PC-9 (cell line): ENCODE results near the gene COG1. TPM values are rescaled to one million over a fixed set of nuclear protein-coding genes. Genes with fewer than 3 reads are reported as not detected.

Experiments
- BruUV-seq: library from RNA; stranded (reverse); fragments of 400-500 nt; replicated peaks from 2 replicates; lab custom pipeline; 2021; lab: Mats Ljungman, UMichigan
- CTCF ChIA-PET: fragments of 300-600 bp; sonication (Branson Sonifier 250); formaldehyde crosslinking; loops from one replicate; lab custom pipeline; 2022; ENCODE audit warnings: antibody characterized with exemption; lab: Charles Lee
- POLR2A ChIA-PET: fragments of 300-600 bp; sonication (Branson Sonifier 250); formaldehyde crosslinking; loops from one replicate; lab custom pipeline; 2022; ENCODE audit warnings: antibody characterized with exemption; ENCODE audit not compliant: unreplicated experiment; lab: Charles Lee
- DNase-seq, 2 experiments: peaks; one replicate each; pipeline versions ENCODE4 v3.0.0 to v3.0.0-alpha.2; 2015 to 2022; ENCODE audit warnings: mixed read lengths in 1 of 2
- H2AFZ ChIP-seq: fragments of 200-600 bp; sonication (generic); 2 replicates; pipeline ENCODE4 v1.8.1; 2017; ENCODE audit warnings: antibody characterized with exemption
- H3F3A ChIP-seq: fragments of 200-600 bp; sonication (generic); 2 replicates; pipeline ENCODE4 v1.8.1; 2017; ENCODE audit warnings: antibody characterized with exemption, mild to moderate bottlenecking, low read depth; ENCODE audit not compliant: insufficient read depth
- H3K27ac ChIP-seq: fragments of 200-600 bp; sonication (generic); 2 replicates; pipeline ENCODE4 v1.6.1; 2016; ENCODE audit warnings: mixed run types
- H3K27me3 ChIP-seq: fragments of 200-600 bp; sonication (generic); 2 replicates; pipeline ENCODE4 v1.6.1; 2016; ENCODE audit warnings: low read depth, mixed run types; ENCODE audit not compliant: insufficient read depth
- H3K36me3 ChIP-seq: fragments of 200-600 bp; sonication (generic); 2 replicates; pipeline ENCODE4 v1.6.1; 2016; ENCODE audit warnings: low read depth, mixed run types
- H3K4me1 ChIP-seq: fragments of 200-600 bp; sonication (generic); replicated peaks from 2 replicates; pipeline ENCODE4 v1.6.1; 2016; ENCODE audit warnings: mixed run types; ENCODE audit not compliant: insufficient read depth
- H3K4me2 ChIP-seq: fragments of 200-600 bp; sonication (generic); 2 replicates; pipeline ENCODE4 v1.6.1; 2017; ENCODE audit warnings: mixed run types
- H3K4me3 ChIP-seq: fragments of 200-600 bp; sonication (generic); 2 replicates; pipeline ENCODE4 v1.6.1; 2016; ENCODE audit warnings: mixed run types
- H3K79me2 ChIP-seq: fragments of 200-600 bp; sonication (generic); 2 replicates; pipeline ENCODE4 v1.6.1; 2017; ENCODE audit warnings: low read depth, mixed run types
- H3K9me2 ChIP-seq: fragments of 200-600 bp; sonication (generic); 2 replicates; pipeline ENCODE4 v1.8.1; 2017; ENCODE audit warnings: mild to moderate bottlenecking; ENCODE audit not compliant: insufficient read depth
- H3K9me3 ChIP-seq: fragments of 200-600 bp; sonication (generic); 2 replicates; pipeline ENCODE4 v1.8.1; 2016; ENCODE audit warnings: low read depth; ENCODE audit not compliant: insufficient read depth
- H4K20me1 ChIP-seq: fragments of 200-600 bp; sonication (generic); 2 replicates; pipeline ENCODE4 v1.8.1; 2017; ENCODE audit not compliant: insufficient read depth
- CTCF ChIP-seq: fragments of 200-600 bp; sonication (generic); conservative IDR thresholded peaks from 2 replicates; pipeline ENCODE4 v1.6.1; 2017; ENCODE audit warnings: mixed run types, antibody characterized with exemption, mild to moderate bottlenecking, moderate library complexity
- EZH2 ChIP-seq: fragments of 200-600 bp; sonication (generic); IDR thresholded peaks from 2 replicates; pipeline ENCODE4 v1.8.0; 2017; ENCODE audit warnings: antibody characterized with exemption, low read depth
- intact Hi-C: fragments of 100-400 bp; cut with micrococcal nuclease; formaldehyde crosslinking; loops from one replicate; pipeline ENCODE4 v1.10.0; 2022; ENCODE audit not compliant: unreplicated experiment
- total RNA-seq: library from RNA; stranded (reverse); gene quantifications from 2 replicates; pipeline ENCODE4 v1.2.3, GENCODE V29; 2021

COG1 gene
- total RNA-seq, 1 experiment from 2014 or later, result 24.8 TPM

GRCh38 chr17:73166731-73167581, 25.9 kb upstream of the COG1 start:
- POLR2A ChIA-PET, result interaction anchor here (0.6 kb wide), 1 partner anchor 55 kb away, joined by 5 read pairs; no protein-coding TSS in a partner anchor
- no peak for DNase-seq
- CTCF ChIA-PET, result interaction anchor here (0.9 kb wide), 1 partner anchor 441 kb away, joined by 3 read pairs; no protein-coding TSS in a partner anchor

GRCh38 chr17:73168667-73169066, 24.2 kb upstream of the COG1 start:
- intact Hi-C loops, result loop anchor here (10.0 kb wide), 1 partner anchor 164 kb away; no protein-coding TSS in a partner anchor
- 0 out of 2 replicates have a peak, but pooled peaks cover 5% of the 10 kb centered on the region for H3K4me1 ChIP-seq
- no peak for TF ChIP-seq CTCF
- no peak for TF ChIP-seq EZH2
- no peak for DNase-seq
- H3K9me2 ChIP-seq, result no peaks in the 10 kb centered on the region
- ChIA-PET POLR2A (interaction anchor here (0.7 kb wide), 1 partner anchor 150 kb away, joined by 5 read pairs; no protein-coding TSS in a partner anchor), CTCF (no interaction called here)
- no peak overlapping the region for H3K4me2 ChIP-seq
- no peaks in the 10 kb centered on the region for H4K20me1 ChIP-seq
- H3K27ac ChIP-seq, result no peak overlapping the region
- no peak overlapping the region for H2AFZ ChIP-seq
- no peak overlapping the region for H3K4me3 ChIP-seq
- BruUV-seq, result no TSS peak
- no peaks in the 10 kb centered on the region for H3K36me3 ChIP-seq
- H3K79me2 ChIP-seq, result no peaks in the 10 kb centered on the region
- H3F3A ChIP-seq, result no peaks in the 10 kb centered on the region; the same call in 1 of the 2 replicates
- H3K9me3 ChIP-seq, result no peaks in the 10 kb centered on the region
- H3K27me3 ChIP-seq, result peaks cover 28% of the 10 kb centered on the region; the same call in 1 of the 2 replicates

More at GRCh38 chr17:73166731-73167581, 25.9 kb upstream of the COG1 start:
- Histone ChIP-seq H3K79me2 (no peaks in the 10 kb centered on the region), H3K9me3 (no peaks in the 10 kb centered on the region), H3F3A (no peaks in the 10 kb centered on the region; the same call in 1 of the 2 replicates), H3K27ac (no peak overlapping the region), H3K27me3 (peaks cover 34% of the 10 kb centered on the region; the same call in 1 of the 2 replicates), H4K20me1 (no peaks in the 10 kb centered on the region), H3K9me2 (no peaks in the 10 kb centered on the region), H3K4me1 (0 out of 2 replicates have a peak, but pooled peaks cover 5% of the 10 kb centered on the region), H3K4me2 (peak overlapping the region; percentile 70), H2AFZ (no peak overlapping the region), H3K36me3 (no peaks in the 10 kb centered on the region), H3K4me3 (peak overlapping the region; percentile 47; the same call in 1 of the 2 replicates)
- no TSS peak for BruUV-seq
- TF ChIP-seq CTCF (no peak), EZH2 (no peak)
- intact Hi-C loops, result loop anchor here (10.0 kb wide), 1 partner anchor 162 kb away; no protein-coding TSS in a partner anchor

GRCh38 chr17:73170324-73170723, 22.5 kb upstream of the COG1 start:
- Histone ChIP-seq H3K79me2 (no peaks in the 10 kb centered on the region), H3K27me3 (peaks cover 13% of the 10 kb centered on the region; the same call in 1 of the 2 replicates), H3K9me3 (no peaks in the 10 kb centered on the region), H3K4me1 (0 out of 2 replicates have a peak, but pooled peaks cover 5% of the 10 kb centered on the region), H3K4me3 (no peak overlapping the region), H4K20me1 (no peaks in the 10 kb centered on the region), H2AFZ (no peak overlapping the region), H3K27ac (no peak overlapping the region), H3K36me3 (no peaks in the 10 kb centered on the region), H3K4me2 (no peak overlapping the region), H3K9me2 (no peaks in the 10 kb centered on the region), H3F3A (no peaks in the 10 kb centered on the region; the same call in 1 of the 2 replicates)
- intact Hi-C loops, result loop anchor here (10.0 kb wide), 1 partner anchor 56 kb away; no protein-coding TSS in a partner anchor
- no peak for TF ChIP-seq EZH2
- TF ChIP-seq CTCF, result no peak
- no TSS peak for BruUV-seq
- ChIA-PET CTCF (no interaction called here), POLR2A (no interaction called here)
- no peak for DNase-seq
